Smooth muscle cell (in vitro differentiated cells): ENCODE results near the gene SOWAHD. TPM values are rescaled to one million over a fixed set of nuclear protein-coding genes. Genes with fewer than 3 reads are reported as not detected.

Experiments
- DNase-seq: peaks from one replicate; lab custom pipeline; 2025; ENCODE audit not compliant: unreplicated experiment; lab: John Stamatoyannopoulos, UW
- H2AFZ ChIP-seq: fragments of 200-600 bp; sonication (generic); 2 replicates; pipeline ENCODE4 v1.6.0; 2016; ENCODE audit warnings: antibody characterized with exemption, low read depth, mild to moderate bottlenecking
- H3F3A ChIP-seq: fragments of 200-600 bp; sonication (generic); 2 replicates; pipeline ENCODE4 v1.6.0; 2017; ENCODE audit warnings: antibody characterized with exemption, low read depth
- H3K27ac ChIP-seq: fragments of 200-600 bp; sonication (generic); 2 replicates; pipeline ENCODE4 v1.5.1; 2016; ENCODE audit warnings: low read depth, mild to moderate bottlenecking
- H3K27me3 ChIP-seq: fragments of 200-600 bp; sonication (generic); 2 replicates; pipeline ENCODE4 v1.6.1; 2016; ENCODE audit warnings: low read depth, mild to moderate bottlenecking
- H3K36me3 ChIP-seq: fragments of 200-600 bp; sonication (generic); 2 replicates; pipeline ENCODE4 v1.5.1; 2016; ENCODE audit warnings: low read depth
- H3K4me1 ChIP-seq: fragments of 200-600 bp; sonication (generic); 2 replicates; pipeline ENCODE4 v1.5.1; 2016; ENCODE audit warnings: low read depth
- H3K4me2 ChIP-seq: fragments of 200-600 bp; sonication (generic); 2 replicates; pipeline ENCODE4 v1.6.0; 2016; ENCODE audit warnings: mild to moderate bottlenecking
- H3K4me3 ChIP-seq: fragments of 200-600 bp; sonication (generic); 2 replicates; pipeline ENCODE4 v1.5.1; 2016; ENCODE audit warnings: mild to moderate bottlenecking
- H3K79me2 ChIP-seq: fragments of 200-600 bp; sonication (generic); 2 replicates; pipeline ENCODE4 v1.6.0; 2016; ENCODE audit warnings: low read depth, mild to moderate bottlenecking
- H3K9ac ChIP-seq: fragments of 200-600 bp; sonication (generic); 2 replicates; pipeline ENCODE4 v1.6.0; 2016; ENCODE audit warnings: low read depth
- H3K9me3 ChIP-seq: fragments of 200-600 bp; sonication (generic); replicated peaks from 2 replicates; pipeline ENCODE4 v1.5.1; 2016; ENCODE audit warnings: low read depth
- H4K20me1 ChIP-seq: fragments of 200-600 bp; sonication (generic); 2 replicates; pipeline ENCODE4 v1.6.0; 2016; ENCODE audit warnings: low read depth
- WGBS: methylation state at CpG from one replicate; pipeline ENCODE4 v1.1.7; 2016; ENCODE audit warnings: low lambda C conversion rate; 5-methylcytosine and 5-hydroxymethylcytosine counted together
- polyA plus RNA-seq: library from polyadenylated mRNA; unstranded; fragments of >200 nt; fragmentation: Nextera tagmentation; extraction: Ambion mirVana; gene quantifications from 2 replicates; pipeline ENCODE4 v1.2.1, GENCODE V29; 2016
- total RNA-seq: library from RNA; depleted of rRNA; stranded (reverse); fragments of >200 nt; gene quantifications from 2 replicates; pipeline ENCODE4 v1.2.3, GENCODE V29; 2014
- TF ChIP-seq, protein P1 (sequence below): fragments of 200-600 bp; sonication (generic); IDR thresholded peaks from 2 replicates; pipeline ENCODE4 v1.5.1; 2017; ENCODE audit warnings: borderline replicate concordance, mild to moderate bottlenecking, antibody characterized with exemption; ENCODE audit not compliant: insufficient read depth, poor library complexity, severe bottlenecking

SOWAHD gene, protein sequence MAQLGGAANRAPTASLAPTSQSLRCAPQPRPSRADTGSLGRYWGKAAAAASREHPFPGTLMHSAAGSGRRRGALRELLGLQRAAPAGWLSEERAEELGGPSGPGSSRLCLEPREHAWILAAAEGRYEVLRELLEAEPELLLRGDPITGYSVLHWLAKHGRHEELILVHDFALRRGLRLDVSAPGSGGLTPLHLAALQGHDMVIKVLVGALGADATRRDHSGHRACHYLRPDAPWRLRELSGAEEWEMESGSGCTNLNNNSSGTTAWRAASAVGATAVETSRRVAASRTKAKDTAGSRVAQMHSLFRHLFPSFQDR
- total RNA-seq: not detected in 2 replicates
- polyA plus RNA-seq: 0.33 TPM in 1 of 2 replicates, not detected in the other

DNA sequence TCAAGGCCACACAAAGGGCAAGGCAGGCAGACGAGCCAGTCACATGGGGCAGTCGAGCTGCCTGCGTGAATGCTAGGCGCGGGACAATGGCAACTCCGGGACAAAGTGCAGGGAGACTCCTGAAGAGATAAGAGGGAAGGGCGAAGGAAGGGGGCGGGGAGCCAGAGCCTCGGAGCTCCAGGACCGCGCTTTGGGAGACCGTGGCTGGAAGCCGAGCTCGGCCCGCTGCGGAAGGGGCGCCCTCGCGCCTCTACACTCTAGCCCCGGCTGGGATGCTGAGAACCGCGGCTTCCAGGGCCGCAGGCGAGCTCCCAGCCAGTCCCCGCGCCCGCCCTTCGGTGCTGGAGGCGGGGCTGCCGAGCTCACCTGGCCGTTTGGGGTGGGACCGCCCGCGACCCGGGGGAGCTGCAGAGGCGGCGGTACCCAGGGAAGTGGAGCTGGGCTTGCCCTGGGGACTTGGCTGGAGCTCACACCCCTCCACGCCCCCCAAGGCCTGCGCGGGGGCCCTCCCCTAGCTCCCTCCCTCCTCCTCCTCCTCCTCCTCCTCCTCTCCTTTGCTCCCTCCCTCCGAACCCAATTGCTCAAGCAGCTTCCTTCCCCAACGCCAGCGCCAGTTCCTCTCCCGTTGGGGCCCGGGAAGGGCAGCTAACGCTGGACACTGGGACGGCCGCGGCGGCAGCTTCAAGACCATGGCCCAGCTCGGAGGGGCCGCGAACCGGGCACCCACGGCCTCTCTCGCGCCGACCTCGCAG lies at the start of gene SOWAHD:
Gene SOWAHD, plus strand, starts transcription at position 610 of the 752 bp plus-strand sequence. Its CDS starts 80 bp downstream, at position 690.
- no peak within 1 kb of the TSS for H3K9ac ChIP-seq
- H3K4me1 ChIP-seq: no peaks in the 10 kb centered on the region
- H3K27ac ChIP-seq: no peak within 1 kb of the TSS
- TF ChIP-seq, protein P1, sequence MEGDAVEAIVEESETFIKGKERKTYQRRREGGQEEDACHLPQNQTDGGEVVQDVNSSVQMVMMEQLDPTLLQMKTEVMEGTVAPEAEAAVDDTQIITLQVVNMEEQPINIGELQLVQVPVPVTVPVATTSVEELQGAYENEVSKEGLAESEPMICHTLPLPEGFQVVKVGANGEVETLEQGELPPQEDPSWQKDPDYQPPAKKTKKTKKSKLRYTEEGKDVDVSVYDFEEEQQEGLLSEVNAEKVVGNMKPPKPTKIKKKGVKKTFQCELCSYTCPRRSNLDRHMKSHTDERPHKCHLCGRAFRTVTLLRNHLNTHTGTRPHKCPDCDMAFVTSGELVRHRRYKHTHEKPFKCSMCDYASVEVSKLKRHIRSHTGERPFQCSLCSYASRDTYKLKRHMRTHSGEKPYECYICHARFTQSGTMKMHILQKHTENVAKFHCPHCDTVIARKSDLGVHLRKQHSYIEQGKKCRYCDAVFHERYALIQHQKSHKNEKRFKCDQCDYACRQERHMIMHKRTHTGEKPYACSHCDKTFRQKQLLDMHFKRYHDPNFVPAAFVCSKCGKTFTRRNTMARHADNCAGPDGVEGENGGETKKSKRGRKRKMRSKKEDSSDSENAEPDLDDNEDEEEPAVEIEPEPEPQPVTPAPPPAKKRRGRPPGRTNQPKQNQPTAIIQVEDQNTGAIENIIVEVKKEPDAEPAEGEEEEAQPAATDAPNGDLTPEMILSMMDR: no peak
- H4K20me1 ChIP-seq: no peaks in the 10 kb centered on the region
- H3K36me3 ChIP-seq: no peaks in the 10 kb centered on the region
- no peak for DNase-seq
- H3K4me2 ChIP-seq: peak within 1 kb of the TSS; percentile 84
- no peaks in the 10 kb centered on the region for H3K9me3 ChIP-seq
- H2AFZ ChIP-seq: peak within 1 kb of the TSS; percentile 49
- H3K27me3 ChIP-seq: peaks cover 12% of the 10 kb centered on the region
- H3F3A ChIP-seq: no peaks in the 10 kb centered on the region
- H3K79me2 ChIP-seq: no peaks in the 10 kb centered on the region
- 50% methylated on average over 50 of the region's 59 CpGs for WGBS
- H3K4me3 ChIP-seq: peak within 1 kb of the TSS; percentile 51

DNA sequence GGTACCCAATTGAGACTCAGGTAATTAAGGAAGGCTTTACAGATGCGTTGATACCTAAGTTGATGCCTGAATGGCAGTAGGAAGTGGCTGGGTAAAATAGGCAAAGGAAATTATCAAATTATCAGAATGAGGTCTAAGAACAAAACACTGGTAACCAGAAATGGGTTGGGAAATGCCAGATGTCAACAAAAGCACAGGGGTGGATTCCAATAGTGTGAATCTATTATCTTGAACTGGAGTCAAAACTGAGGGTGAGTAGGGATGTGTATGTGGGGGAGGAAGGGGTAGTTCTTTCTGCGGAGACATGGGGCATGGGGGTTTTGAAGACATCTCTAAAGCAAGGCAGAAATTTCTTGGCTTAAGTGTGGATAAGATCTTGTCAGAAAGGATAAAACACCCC lies 49.5 kb upstream of the SOWAHD start:
- no peaks in the 10 kb centered on the region for H3K36me3 ChIP-seq
- H3K4me3 ChIP-seq: no peak overlapping the region
- H3K4me1 ChIP-seq: no peaks in the 10 kb centered on the region
- no peaks in the 10 kb centered on the region for H3K79me2 ChIP-seq
- DNase-seq: no peak
- H3K4me2 ChIP-seq: no peak overlapping the region
- 67% methylated on average over 2 of the region's 2 CpGs for WGBS
- H3K27me3 ChIP-seq: no peaks in the 10 kb centered on the region
- no peaks in the 10 kb centered on the region for H3F3A ChIP-seq
- H3K9ac ChIP-seq: no peak overlapping the region
- no peaks in the 10 kb centered on the region for H3K9me3 ChIP-seq
- no peaks in the 10 kb centered on the region for H4K20me1 ChIP-seq
- TF ChIP-seq, protein P1: no peak
- no peak overlapping the region for H3K27ac ChIP-seq
- H2AFZ ChIP-seq: no peak overlapping the region

DNA sequence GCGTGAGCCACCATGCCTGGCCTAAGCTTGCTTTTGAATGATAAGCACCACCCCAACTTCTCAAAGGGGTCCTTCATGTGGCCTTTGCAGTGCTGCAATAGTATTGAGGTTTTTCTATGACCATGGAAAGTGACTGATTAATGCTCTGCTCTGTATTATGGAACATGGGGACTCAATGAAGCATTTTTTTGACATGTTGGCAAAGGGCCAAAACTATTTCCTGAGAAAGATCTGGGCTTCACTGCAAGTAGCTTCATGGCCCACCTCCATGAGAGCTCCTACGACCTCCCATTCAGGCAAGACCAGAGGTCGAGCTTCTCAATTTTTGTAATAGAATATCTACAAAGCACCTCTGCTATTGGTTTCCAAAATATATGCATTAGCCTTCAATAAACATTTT lies 48.8 kb upstream of the SOWAHD start:
- Histone ChIP-seq H3K4me1 (no peaks in the 10 kb centered on the region), H3F3A (no peaks in the 10 kb centered on the region), H3K9ac (no peak overlapping the region), H3K4me2 (no peak overlapping the region), H3K27ac (no peak overlapping the region), H3K9me3 (no peaks in the 10 kb centered on the region), H2AFZ (no peak overlapping the region), H3K4me3 (no peak overlapping the region), H3K27me3 (no peaks in the 10 kb centered on the region), H3K79me2 (no peaks in the 10 kb centered on the region), H4K20me1 (no peaks in the 10 kb centered on the region), H3K36me3 (no peaks in the 10 kb centered on the region)
- no peak for DNase-seq
- 85% methylated on average over 3 of the region's 3 CpGs for WGBS
- TF ChIP-seq, protein P1: no peak
